ENCODE results near the gene ERG28. TPM values are rescaled to one million over a fixed set of nuclear protein-coding genes. Genes with fewer than 3 reads are reported as not detected.

The ERG28 gene
- total RNA-seq, 1 donor from 2014 or later: 29.3 TPM

GRCh38 chr14:75672605-75673192 is 12.0 kb upstream of the ERG28 start:
- TF ChIP-seq EZH2 (IDR thresholded peaks at IDR 0.05) (no peak), EZH2phosphoT487 (IDR thresholded peaks at IDR 0.05) (no peak)
- Histone ChIP-seq H3K79me2 (ENCODE audit: low read depth) (peaks cover 40% of the 10 kb centered on the region), H3K9me3 (ENCODE audit: low read depth) (no peaks in the 10 kb centered on the region)

GRCh38 chr14:75667099-75667765 is 6.6 kb upstream of the ERG28 start:
- peaks cover 34% of the 10 kb centered on the region for H3K36me3 Mint-ChIP-seq
- Histone ChIP-seq H3F3A (ENCODE audit: low read depth) (no peaks in the 10 kb centered on the region), H3K4me2 (no peak overlapping the region), H3K9me3 (ENCODE audit: low read depth) (no peaks in the 10 kb centered on the region), H3K27me3 (no peaks in the 10 kb centered on the region), H3K9ac (no peak overlapping the region), H3K36me3 (peaks cover 24% of the 10 kb centered on the region), H4K20me1 (ENCODE audit: low read depth) (no peaks in the 10 kb centered on the region), H3K79me2 (ENCODE audit: low read depth) (peaks cover 32% of the 10 kb centered on the region), H3K4me3 (no peak overlapping the region), H2AFZ (replicated peaks) (no peak overlapping the region), H3K27ac (no peak overlapping the region), H3K4me1 (peaks cover 4% of the 10 kb centered on the region)
- H3K4me3 Mint-ChIP-seq: no peak overlapping the region
- DNase-seq (ENCODE audit: low spot score): no peak
- H3K27ac Mint-ChIP-seq: no peak overlapping the region
- no peaks in the 10 kb centered on the region for H3K9me3 Mint-ChIP-seq
- TF ChIP-seq EZH2phosphoT487 (IDR thresholded peaks at IDR 0.05) (no peak), EZH2 (IDR thresholded peaks at IDR 0.05) (no peak), CTCF (IDR thresholded peaks at IDR 0.05) (no peak)
- peaks cover 2% of the 10 kb centered on the region for H3K27me3 Mint-ChIP-seq (ENCODE audit: insufficient read depth, low read depth)
- peaks cover 3% of the 10 kb centered on the region for H3K4me1 Mint-ChIP-seq

More at GRCh38 chr14:75672605-75673192, 12.0 kb upstream of the ERG28 start:
- Histone ChIP-seq H2AFZ (replicated peaks) (no peak overlapping the region), H3F3A (ENCODE audit: low read depth) (no peaks in the 10 kb centered on the region), H3K4me3 (no peak overlapping the region), H3K4me1 (peaks cover 23% of the 10 kb centered on the region), H3K4me2 (no peak overlapping the region), H3K9ac (no peak overlapping the region), H3K27ac (no peak overlapping the region), H4K20me1 (ENCODE audit: low read depth) (peaks cover 13% of the 10 kb centered on the region), H3K36me3 (peaks cover 21% of the 10 kb centered on the region), H3K27me3 (no peaks in the 10 kb centered on the region)
- peaks cover 35% of the 10 kb centered on the region for H3K36me3 Mint-ChIP-seq
- H3K4me1 Mint-ChIP-seq: peaks cover 15% of the 10 kb centered on the region
- no peak for DNase-seq (ENCODE audit: low spot score)
- no peak overlapping the region for H3K4me3 Mint-ChIP-seq
- H3K9me3 Mint-ChIP-seq: peaks cover 7% of the 10 kb centered on the region
- no peaks in the 10 kb centered on the region for H3K27me3 Mint-ChIP-seq (ENCODE audit: insufficient read depth, low read depth)
- no peak overlapping the region for H3K27ac Mint-ChIP-seq

- Mint-ChIP-seq H3K4me3 (peak overlapping the region; percentile 67), H3K9me3 (no peaks in the 10 kb centered on the region), H3K36me3 (peaks cover 6% of the 10 kb centered on the region), H3K27me3 (ENCODE audit: insufficient read depth, low read depth) (peaks cover 2% of the 10 kb centered on the region), H3K4me1 (peaks cover 28% of the 10 kb centered on the region), H3K27ac (no peak overlapping the region)
- Histone ChIP-seq H3K4me1 (peaks cover 19% of the 10 kb centered on the region), H3K36me3 (peaks cover 8% of the 10 kb centered on the region), H3K27me3 (no peaks in the 10 kb centered on the region), H3K4me2 (no peak overlapping the region), H4K20me1 (ENCODE audit: low read depth) (no peaks in the 10 kb centered on the region), H3K79me2 (ENCODE audit: low read depth) (peaks cover 55% of the 10 kb centered on the region), H3K9me3 (ENCODE audit: low read depth) (no peaks in the 10 kb centered on the region), H3K4me3 (no peak overlapping the region), H3K9ac (no peak overlapping the region), H2AFZ (replicated peaks) (no peak overlapping the region), H3K27ac (no peak overlapping the region), H3F3A (ENCODE audit: low read depth) (peaks cover 14% of the 10 kb centered on the region)
- TF ChIP-seq CTCF (IDR thresholded peaks at IDR 0.05) (no peak), EZH2phosphoT487 (IDR thresholded peaks at IDR 0.05) (no peak), EZH2 (IDR thresholded peaks at IDR 0.05) (no peak)
- DNase-seq (ENCODE audit: low spot score): no peak
Observed at GRCh38 chr14:75662966-75663365, 2.3 kb upstream of the ERG28 start.

GRCh38 chr14:75661499-75661814 is 781 bp upstream of the ERG28 start:
- peak overlapping the region; percentile 72 for H3K27ac Mint-ChIP-seq

More at GRCh38 chr14:75661499-75661814, 781 bp upstream of the ERG28 start:
- Mint-ChIP-seq H3K4me3 (peak overlapping the region; percentile 97), H3K36me3 (peaks cover 3% of the 10 kb centered on the region), H3K27me3 (ENCODE audit: insufficient read depth, low read depth) (peaks cover under 1% of the 10 kb centered on the region), H3K9me3 (no peaks in the 10 kb centered on the region), H3K4me1 (peaks cover 28% of the 10 kb centered on the region)
- Histone ChIP-seq H3K79me2 (ENCODE audit: low read depth) (peaks cover 61% of the 10 kb centered on the region), H3K27ac (peak overlapping the region; percentile 81), H3K27me3 (no peaks in the 10 kb centered on the region), H3F3A (ENCODE audit: low read depth) (peaks cover 14% of the 10 kb centered on the region), H3K4me1 (peaks cover 19% of the 10 kb centered on the region), H3K4me3 (peak overlapping the region; percentile 88), H2AFZ (replicated peaks) (peak overlapping the region; percentile 95), H3K4me2 (peak overlapping the region; percentile 85), H3K36me3 (peaks cover 8% of the 10 kb centered on the region), H3K9me3 (ENCODE audit: low read depth) (no peaks in the 10 kb centered on the region), H3K9ac (peak overlapping the region; percentile 78), H4K20me1 (ENCODE audit: low read depth) (no peaks in the 10 kb centered on the region)
- DNase-seq (ENCODE audit: low spot score): no peak
- TF ChIP-seq EZH2phosphoT487 (IDR thresholded peaks at IDR 0.05) (no peak), EZH2 (IDR thresholded peaks at IDR 0.05) (no peak), CTCF (IDR thresholded peaks at IDR 0.05) (no peak)

Data from neural progenitor cell (in vitro differentiated cells).